AG10803 (cell line): Measurements from ENCODE around the gene NAALAD2.

Experiments
- DNase-seq: peaks from one replicate; pipeline ENCODE4 v3.0.0; 2010; ENCODE audit warnings: low read depth
- H3K4me3 ChIP-seq: 2 replicates; pipeline ENCODE4 v1.5.1; 2011; ENCODE audit warnings: mild to moderate bottlenecking, low read length, control low read depth
- CTCF ChIP-seq: conservative IDR thresholded peaks from 2 replicates; pipeline ENCODE4 v1.5.1; 2011; ENCODE audit warnings: mild to moderate bottlenecking, low read length, control low read depth, inconsistent platforms

Gene NAALAD2

GRCh38 chr11:90176069-90176468, 41.6 kb downstream of the NAALAD2 start:
- H3K4me3 ChIP-seq, result no peak overlapping the region
- no peak for TF ChIP-seq CTCF
- DNase-seq, result no peak

GRCh38 chr11:90178751-90179150, 44.3 kb downstream of the NAALAD2 start:
- no peak for TF ChIP-seq CTCF
- no peak for DNase-seq
- no peak overlapping the region for H3K4me3 ChIP-seq

GRCh38 chr11:90179923-90180322, 45.5 kb downstream of the NAALAD2 start:
- no peak overlapping the region for H3K4me3 ChIP-seq
- no peak for DNase-seq
- no peak for TF ChIP-seq CTCF

- DNase-seq, result no peak
- H3K4me3 ChIP-seq, result no peak overlapping the region
- TF ChIP-seq CTCF, result no peak
Measured at GRCh38 chr11:90187839-90188238, 53.4 kb downstream of the NAALAD2 start.

- no peak for TF ChIP-seq CTCF
- no peak overlapping the region for H3K4me3 ChIP-seq
- no peak for DNase-seq
Measured at GRCh38 chr11:90189011-90189410, 54.5 kb downstream of the NAALAD2 start.

GRCh38 chr11:90192869-90193582, 58.6 kb downstream of the NAALAD2 start:
- no peak for DNase-seq
- TF ChIP-seq CTCF, result no peak
- H3K4me3 ChIP-seq, result no peak overlapping the region

GRCh38 chr11:90197377-90197776, 62.9 kb downstream of the NAALAD2 start:
- no peak for TF ChIP-seq CTCF
- DNase-seq, result no peak
- no peak overlapping the region for H3K4me3 ChIP-seq
